ENCODE data around the gene PRKACA.

The PRKACA gene

DNA sequence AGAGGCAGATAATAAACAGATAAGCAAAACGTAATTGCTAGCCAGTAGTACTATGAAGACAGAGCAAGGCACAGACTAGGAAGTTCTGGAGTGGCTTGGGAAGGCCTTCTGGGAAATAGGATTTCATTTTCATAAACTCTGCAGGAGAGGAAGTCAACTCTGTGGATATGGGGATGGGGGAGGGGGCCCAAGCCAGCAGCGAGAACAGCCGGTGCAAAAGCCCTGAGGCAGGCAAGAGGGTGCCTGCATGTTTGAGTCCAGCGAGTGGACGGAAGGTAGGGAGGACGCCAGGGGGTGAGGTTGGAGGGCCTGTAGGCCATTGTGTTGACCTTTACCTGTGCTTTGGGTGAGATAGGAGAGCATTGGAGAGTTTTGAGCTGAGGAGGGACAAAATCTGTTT lies 27.8 kb upstream of the PRKACA start:
- no peak for TF ChIP-seq POLR2A (IDR thresholded peaks at IDR 0.05; ENCODE audit: low read depth, low read length)
- TF ChIP-seq TAF1 (IDR thresholded peaks at IDR 0.05; ENCODE audit: borderline replicate concordance, low read depth, low read length) = no peak
- no peak for TF ChIP-seq POLR2AphosphoS5 (IDR thresholded peaks at IDR 0.05; ENCODE audit: low read depth, low read length)
- DNase-seq (ENCODE audit: insufficient read length) = no peak
- no peak for FAIRE-seq

DNA sequence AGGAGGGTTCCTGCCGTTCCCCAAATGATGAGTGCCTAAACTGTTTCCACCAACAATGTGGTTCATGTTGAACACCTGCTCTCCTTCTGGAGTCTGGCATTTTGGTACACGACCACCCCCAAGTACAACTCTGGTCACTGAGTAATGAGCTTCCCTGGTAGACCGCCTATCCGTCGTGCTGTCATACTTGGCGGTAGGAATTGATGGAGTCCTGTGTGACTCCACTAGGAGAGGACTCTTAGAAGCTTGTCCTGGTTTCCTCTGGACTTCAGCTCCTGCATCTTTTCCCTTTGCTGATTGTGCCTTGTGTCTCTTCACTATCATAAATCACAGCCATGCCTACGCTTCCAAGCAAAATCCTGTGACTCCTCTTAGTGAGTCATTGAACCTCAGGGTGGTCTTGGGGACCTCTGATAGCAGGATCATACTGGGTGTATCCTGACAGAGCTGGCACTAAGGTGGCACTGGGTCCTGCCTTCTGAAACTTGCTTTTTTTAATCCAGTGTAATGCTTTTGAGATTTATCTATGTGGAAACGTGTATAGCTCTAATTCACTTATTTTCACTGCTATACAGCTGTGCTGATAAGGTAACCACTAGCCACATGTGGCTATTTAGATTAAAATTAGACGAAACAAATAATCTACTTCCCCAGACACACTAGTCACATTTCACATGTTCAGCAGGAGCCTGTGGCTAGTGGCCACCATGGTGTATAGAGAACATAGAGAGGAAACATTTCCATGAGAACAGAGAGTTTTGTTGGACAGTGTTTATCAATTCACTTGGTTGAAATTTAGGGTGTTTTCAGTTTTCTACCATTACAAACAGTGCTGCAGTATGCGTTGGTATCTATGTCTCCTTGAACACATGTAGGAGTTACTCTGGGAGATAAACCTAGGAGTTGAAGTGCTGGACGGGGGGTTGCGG lies 25.0 kb upstream of the PRKACA start:
- DNase-seq (ENCODE audit: insufficient read length) = no peak
- no peak for TF ChIP-seq POLR2AphosphoS5 (IDR thresholded peaks at IDR 0.05; ENCODE audit: low read depth, low read length)
- no peak for TF ChIP-seq TAF1 (IDR thresholded peaks at IDR 0.05; ENCODE audit: borderline replicate concordance, low read depth, low read length)
- no peak for TF ChIP-seq POLR2A (IDR thresholded peaks at IDR 0.05; ENCODE audit: low read depth, low read length)
- no peak for FAIRE-seq

DNA sequence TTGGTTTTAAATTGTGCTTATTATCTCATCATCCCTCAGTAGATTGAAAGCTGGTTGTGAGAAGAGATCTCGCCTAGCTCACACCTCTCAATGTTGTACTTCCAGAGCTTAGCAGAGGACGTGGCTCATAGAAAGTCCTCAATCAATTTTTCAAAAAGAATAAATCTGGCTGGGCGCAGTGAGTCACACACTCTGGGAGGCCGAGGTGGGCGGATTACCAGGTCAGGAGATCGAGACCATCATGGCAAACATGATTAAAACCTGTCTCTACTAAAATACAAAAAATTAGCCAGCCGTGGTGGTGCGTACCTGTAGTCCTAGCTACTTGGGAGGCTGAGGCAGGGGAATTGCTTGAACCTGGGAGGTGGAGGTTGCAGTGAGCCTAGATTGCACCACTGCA lies 23.5 kb upstream of the PRKACA start:
- no peak for TF ChIP-seq POLR2AphosphoS5 (IDR thresholded peaks at IDR 0.05; ENCODE audit: low read depth, low read length)
- no peak for TF ChIP-seq POLR2A (IDR thresholded peaks at IDR 0.05; ENCODE audit: low read depth, low read length)
- no peak for TF ChIP-seq TAF1 (IDR thresholded peaks at IDR 0.05; ENCODE audit: borderline replicate concordance, low read depth, low read length)
- DNase-seq (ENCODE audit: insufficient read length) (no peak), FAIRE-seq (no peak)

DNA sequence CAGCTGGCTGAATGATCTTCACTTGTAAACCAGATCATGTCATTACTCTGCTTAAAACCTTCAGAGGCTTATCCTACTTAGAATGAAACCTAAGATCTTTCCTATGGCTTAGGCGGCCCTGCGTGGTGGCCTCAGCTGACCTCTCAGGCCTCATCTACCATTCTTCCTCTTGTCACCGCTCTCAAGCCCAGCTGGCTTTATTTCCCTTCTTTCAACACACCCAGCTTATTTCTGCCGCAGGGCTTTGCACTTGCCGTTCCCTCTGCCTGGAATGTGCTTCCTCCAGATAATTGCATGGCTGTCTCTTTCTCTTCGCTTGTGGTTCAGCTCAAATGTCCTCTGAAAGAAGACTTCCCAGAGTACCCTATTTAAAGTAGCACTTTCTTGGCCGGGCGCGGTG lies 22.4 kb upstream of the PRKACA start:
- DNase-seq (ENCODE audit: insufficient read length) = no peak
- TF ChIP-seq POLR2A (IDR thresholded peaks at IDR 0.05; ENCODE audit: low read depth, low read length) (no peak), TAF1 (IDR thresholded peaks at IDR 0.05; ENCODE audit: borderline replicate concordance, low read depth, low read length) (no peak), POLR2AphosphoS5 (IDR thresholded peaks at IDR 0.05; ENCODE audit: low read depth, low read length) (no peak)
- FAIRE-seq = no peak

DNA sequence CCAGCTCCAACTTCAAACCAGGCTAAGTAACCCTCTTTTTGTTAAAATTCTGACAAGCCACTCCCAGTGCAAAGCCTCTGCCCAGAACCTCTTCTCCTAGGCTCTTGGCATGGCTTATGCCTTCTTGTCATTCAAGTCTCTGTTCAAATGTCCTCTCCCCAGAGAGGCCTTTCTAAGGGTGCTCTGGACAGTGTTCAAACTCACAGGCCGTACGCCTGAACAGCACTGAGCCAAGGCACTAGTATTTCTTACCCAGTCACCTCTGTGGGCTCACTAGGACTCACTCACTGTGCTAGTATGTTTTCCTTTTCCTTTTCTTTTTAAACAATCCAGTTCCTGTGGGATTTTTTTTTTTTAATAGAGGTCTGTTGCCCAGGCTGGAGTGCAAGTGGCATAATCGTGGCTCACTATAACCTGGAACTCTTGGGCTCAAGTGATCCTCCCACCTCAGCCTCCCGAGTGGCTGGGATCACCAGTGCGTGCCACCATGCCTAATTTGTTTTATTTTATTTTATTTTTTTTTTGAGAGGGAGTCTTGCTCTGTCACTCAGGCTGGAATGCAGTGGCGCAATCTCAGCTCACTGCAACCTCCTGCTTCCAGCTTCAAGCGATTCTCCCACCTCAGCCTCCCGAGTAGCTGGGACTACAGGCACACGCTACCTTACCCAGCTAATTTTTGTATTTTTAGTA lies 21.2 kb upstream of the PRKACA start:
- DNase-seq (ENCODE audit: insufficient read length) (no peak), FAIRE-seq (no peak)
- no peak for TF ChIP-seq POLR2AphosphoS5 (IDR thresholded peaks at IDR 0.05; ENCODE audit: low read depth, low read length)
- no peak for TF ChIP-seq POLR2A (IDR thresholded peaks at IDR 0.05; ENCODE audit: low read depth, low read length)
- no peak for TF ChIP-seq TAF1 (IDR thresholded peaks at IDR 0.05; ENCODE audit: borderline replicate concordance, low read depth, low read length)

DNA sequence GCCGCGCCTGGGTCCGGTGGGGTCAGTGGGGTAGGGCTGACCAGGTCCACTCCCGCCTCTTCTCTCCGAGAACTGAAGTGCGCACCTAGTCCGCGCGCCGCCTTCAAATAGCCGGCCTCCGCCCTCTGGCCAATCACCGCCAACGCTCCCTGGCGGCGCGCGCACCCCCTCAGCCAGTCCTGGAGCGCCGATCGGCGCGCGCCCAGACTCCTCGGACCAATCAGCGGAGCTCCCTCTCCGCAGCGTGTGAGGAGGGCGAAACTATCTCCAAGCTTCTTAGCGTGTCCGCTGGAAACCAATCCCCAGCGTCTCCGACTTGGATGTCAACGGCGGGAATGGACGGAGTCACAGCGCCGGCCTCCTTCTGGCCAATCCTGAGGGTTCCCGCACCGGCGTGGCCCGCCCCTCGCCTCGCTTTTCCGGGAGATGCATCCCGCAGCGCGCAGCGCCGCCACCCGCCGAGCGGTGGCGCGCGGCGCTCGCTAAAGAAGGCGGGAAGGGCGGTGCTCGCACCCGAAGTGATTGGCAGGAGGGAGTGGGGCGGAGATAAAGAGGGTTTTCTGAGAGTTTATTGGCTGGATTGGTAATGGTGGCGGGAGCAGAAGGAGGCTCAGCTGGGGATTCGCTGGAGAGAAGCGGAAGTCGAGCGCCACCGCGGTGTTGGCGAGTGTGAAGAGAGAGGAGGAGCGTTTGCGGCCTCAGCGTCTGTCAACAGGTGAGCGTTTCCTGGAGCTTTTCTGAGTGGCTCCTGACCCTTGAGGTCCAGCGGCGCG lies 19.1 kb upstream of the PRKACA start, which contains the start of gene ASF1B:
ASF1B (minus strand) TSS at position 81 of the 773 bp plus-strand sequence. CDS start 133 bp downstream, outside the sequence.
- peak; percentile 99 for DNase-seq (ENCODE audit: insufficient read length)

DNA sequence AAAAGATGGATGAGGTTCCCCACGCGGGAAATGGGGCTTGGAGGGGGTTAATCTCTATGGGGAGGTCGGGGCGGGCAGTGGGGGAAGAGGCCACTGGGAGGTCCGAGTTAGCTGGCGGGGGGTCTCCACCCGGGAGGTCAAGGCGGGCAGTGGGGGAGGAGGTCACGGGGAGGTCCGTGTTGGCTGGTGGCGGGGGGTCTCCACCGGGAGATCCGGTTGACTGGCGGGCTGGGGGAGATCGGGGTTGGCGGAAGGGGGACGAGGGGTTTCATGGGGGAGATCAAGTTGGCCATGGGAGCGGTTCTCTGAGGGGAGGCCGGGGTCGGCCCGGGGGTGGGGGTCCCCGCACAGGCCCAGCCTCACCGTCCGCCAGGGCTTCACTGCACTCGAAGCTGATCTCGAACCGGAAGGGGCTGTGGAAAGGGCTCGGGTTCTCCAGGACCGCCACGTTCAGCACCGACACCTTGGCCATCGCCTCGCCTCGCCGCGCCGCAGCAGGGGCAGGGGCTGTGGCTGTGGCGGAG lies 18.5 kb upstream of the PRKACA start:
- DNase-seq (ENCODE audit: insufficient read length) (no peak), FAIRE-seq (no peak)
- TF ChIP-seq POLR2A (IDR thresholded peaks at IDR 0.05; ENCODE audit: low read depth, low read length) = no peak
- no peak for TF ChIP-seq POLR2AphosphoS5 (IDR thresholded peaks at IDR 0.05; ENCODE audit: low read depth, low read length)
- TF ChIP-seq TAF1 (IDR thresholded peaks at IDR 0.05; ENCODE audit: borderline replicate concordance, low read depth, low read length) = no peak; the same call in 1 of the 2 replicates

More for the DNA sequence above, 19.1 kb upstream of the PRKACA start, which contains the start of gene ASF1B:
- peak; percentile 44 for TF ChIP-seq TAF1 (IDR thresholded peaks at IDR 0.05; ENCODE audit: borderline replicate concordance, low read depth, low read length)
- TF ChIP-seq POLR2AphosphoS5 (IDR thresholded peaks at IDR 0.05; ENCODE audit: low read depth, low read length) = peak; percentile 89
- peak; percentile 93 for TF ChIP-seq POLR2A (IDR thresholded peaks at IDR 0.05; ENCODE audit: low read depth, low read length)
- FAIRE-seq = peak; percentile 94

DNA sequence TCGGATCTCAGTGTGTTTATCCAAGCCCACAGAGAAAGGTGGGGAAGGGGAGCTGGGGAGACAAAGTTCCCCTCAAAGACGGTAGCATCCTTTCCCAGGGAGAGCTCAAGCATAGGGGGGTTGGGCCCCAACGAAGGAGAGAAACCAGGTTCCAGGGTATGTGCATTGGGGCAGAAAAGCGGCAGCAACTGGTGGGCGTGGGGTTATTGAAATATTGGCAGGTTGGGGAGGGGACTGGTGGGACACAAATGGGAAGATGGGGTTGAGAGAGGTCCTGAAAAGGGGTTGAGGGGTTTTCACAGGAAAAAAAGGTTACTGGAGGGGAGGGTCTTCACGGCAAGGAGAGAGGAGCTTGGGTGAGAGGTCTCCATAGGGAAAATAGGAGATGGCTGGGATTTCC lies 17.8 kb upstream of the PRKACA start:
- DNase-seq (ENCODE audit: insufficient read length) (no peak), FAIRE-seq (no peak)
- TF ChIP-seq POLR2A (IDR thresholded peaks at IDR 0.05; ENCODE audit: low read depth, low read length) (no peak), POLR2AphosphoS5 (IDR thresholded peaks at IDR 0.05; ENCODE audit: low read depth, low read length) (no peak), TAF1 (IDR thresholded peaks at IDR 0.05; ENCODE audit: borderline replicate concordance, low read depth, low read length) (no peak)

DNA sequence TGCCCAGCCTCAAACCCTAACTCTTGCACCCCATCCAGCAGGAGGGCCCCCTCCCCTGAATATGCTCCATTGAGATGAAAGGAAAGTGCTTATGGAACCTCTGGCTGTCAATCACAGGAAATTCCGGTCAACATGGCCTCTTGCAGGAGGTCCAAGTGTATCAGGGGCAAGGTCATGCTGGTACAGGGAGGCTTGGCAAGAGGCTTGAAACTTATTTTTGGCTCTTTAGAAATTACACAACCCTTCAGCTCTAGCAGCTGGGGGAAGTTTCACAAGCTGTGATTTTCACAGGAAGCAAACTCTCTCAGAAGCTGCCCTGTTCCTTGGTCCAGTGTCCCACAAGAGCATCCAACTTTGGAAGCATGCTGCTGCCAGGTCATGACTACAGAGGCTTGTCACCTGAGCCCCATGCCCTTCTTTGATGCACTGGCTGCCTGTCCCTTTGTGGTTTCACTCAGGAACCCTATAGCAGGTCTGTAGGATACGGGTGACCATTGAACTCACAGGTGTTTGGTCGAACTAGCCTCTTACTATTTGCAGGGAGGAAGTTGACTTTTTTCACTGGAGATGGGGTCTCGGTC lies 10.5 kb upstream of the PRKACA start:
- peak; percentile 70 for FAIRE-seq
- TF ChIP-seq TAF1 (IDR thresholded peaks at IDR 0.05; ENCODE audit: borderline replicate concordance, low read depth, low read length) = no peak
- DNase-seq (ENCODE audit: insufficient read length) = no peak

DNA sequence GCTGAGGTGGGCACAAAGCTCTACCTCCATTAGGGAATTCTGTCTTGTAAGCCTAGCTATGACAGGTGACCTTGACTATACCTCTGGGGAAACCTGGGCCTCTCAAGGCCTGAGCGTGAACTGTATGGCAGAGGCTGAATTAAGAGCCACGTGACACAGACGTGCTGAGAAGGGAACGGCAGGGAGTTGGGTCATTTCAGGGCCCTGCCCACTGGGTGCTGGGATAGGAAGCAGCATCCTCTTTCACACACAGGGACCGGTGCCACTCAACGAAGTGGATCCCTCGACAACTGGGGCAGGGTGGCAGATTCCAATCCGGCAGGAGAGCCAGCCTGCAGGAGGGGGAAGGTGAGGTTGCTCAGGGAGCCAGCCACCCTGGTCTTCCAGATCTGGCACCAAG lies 9.6 kb upstream of the PRKACA start:
- TF ChIP-seq TAF1 (IDR thresholded peaks at IDR 0.05; ENCODE audit: borderline replicate concordance, low read depth, low read length) (no peak), POLR2A (IDR thresholded peaks at IDR 0.05; ENCODE audit: low read depth, low read length) (no peak), POLR2AphosphoS5 (IDR thresholded peaks at IDR 0.05; ENCODE audit: low read depth, low read length) (0 out of 2 replicates have a peak, but pooled peaks have one; percentile 30)
- FAIRE-seq = no peak
- DNase-seq (ENCODE audit: insufficient read length) = no peak
